Hindlimb muscle (tissue), 1 donor: ENCODE measurements around the gene PPA2. TPM values are rescaled to one million over a fixed set of nuclear protein-coding genes. Genes with fewer than 3 reads are reported as not detected.
A peak's percentile ranks its signal among the peaks of the same experiment; 100 is the strongest.
"Not testable (repeated sequence)": the region's sequence is repeated elsewhere in the genome, so short reads cannot be mapped to it uniquely, and the experiment has no call there.

Source experiments
- DNase-seq: peaks from one replicate; pipeline ENCODE4 v3.0.0-alpha.2; 2013
- polyA plus RNA-seq: library from polyadenylated mRNA; unstranded; fragments of 120-200 nt; gene quantifications from one replicate; pipeline ENCODE4 v1.2.1, GENCODE V29; 2013; ENCODE audit not compliant: insufficient read length

The PPA2 gene
- polyA plus RNA-seq, result 38.4 TPM

- DNase-seq, result peak; percentile 92
Measured at GRCh38 chr4:105473324-105474098, at the start of gene PPA2. TSS of gene PPA2 (minus strand) at chr4:105474062. CDS start at chr4:105474050, 12 bp downstream.

GRCh38 chr4:105520819-105521790 lies 47.2 kb upstream of the PPA2 start:
- DNase-seq, result peak; percentile 14

- DNase-seq, result no peak
Measured at GRCh38 chr4:105510245-105510644, 36.4 kb upstream of the PPA2 start.

- no peak for DNase-seq
Measured at GRCh38 chr4:105509714-105510113, 35.9 kb upstream of the PPA2 start.

- no peak for DNase-seq
Measured at GRCh38 chr4:105509291-105509690, 35.4 kb upstream of the PPA2 start.

GRCh38 chr4:105504744-105505143 lies 30.9 kb upstream of the PPA2 start:
- DNase-seq, result no peak

- DNase-seq, result no peak
Measured at GRCh38 chr4:105503484-105503883, 29.6 kb upstream of the PPA2 start.

- no peak for DNase-seq
Measured at GRCh38 chr4:105496899-105497298, 23.0 kb upstream of the PPA2 start.

GRCh38 chr4:105495667-105496066 lies 21.8 kb upstream of the PPA2 start:
- DNase-seq, result no peak

- no peak for DNase-seq
Measured at GRCh38 chr4:105490523-105490922, 16.7 kb upstream of the PPA2 start.

GRCh38 chr4:105483840-105484239 lies 10.0 kb upstream of the PPA2 start:
- DNase-seq, result no peak

GRCh38 chr4:105474099-105474518 lies 247 bp upstream of the PPA2 start:
- peak; percentile 90 for DNase-seq

GRCh38 chr4:105472871-105473323 lies 965 bp downstream of the PPA2 start:
- DNase-seq, result no peak

GRCh38 chr4:105471566-105472176 lies 2.2 kb downstream of the PPA2 start:
- DNase-seq, result peak; percentile 80

GRCh38 chr4:105470766-105471165 lies 3.1 kb downstream of the PPA2 start:
- DNase-seq, result no peak

- DNase-seq, result no peak
Measured at GRCh38 chr4:105469736-105470135, 4.1 kb downstream of the PPA2 start.

- no peak for DNase-seq
Measured at GRCh38 chr4:105466580-105466979, 7.3 kb downstream of the PPA2 start.

- DNase-seq, result not testable (repeated sequence)
Measured at GRCh38 chr4:105464563-105464962, 9.3 kb downstream of the PPA2 start.

- DNase-seq, result no peak
Measured at GRCh38 chr4:105462576-105462975, 11.3 kb downstream of the PPA2 start.

- no peak for DNase-seq
Measured at GRCh38 chr4:105461621-105462382, 12.1 kb downstream of the PPA2 start.

- DNase-seq, result no peak
Measured at GRCh38 chr4:105461221-105461620, 12.6 kb downstream of the PPA2 start.

GRCh38 chr4:105460306-105460705 lies 13.6 kb downstream of the PPA2 start:
- no peak for DNase-seq
